Astrocyte of the spinal cord (primary cell): Measurements from ENCODE around the gene HOXB4.

Source experiments
- DNase-seq: peaks from one replicate; pipeline ENCODE4 v3.0.0; 2011; ENCODE audit warnings: low read depth, low spot score
- H3K4me3 ChIP-seq: 2 replicates; pipeline ENCODE4 v1.5.1; 2011; ENCODE audit warnings: low read depth, mild to moderate bottlenecking, low read length, moderate library complexity
- in situ Hi-C: cut with HindIII; loops from 2 replicates; pipeline ENCODE4 v1.10.0; 2017; ENCODE audit warnings: low sequenced_read_pairs
- TF ChIP-seq, protein P1 (sequence below): IDR thresholded peaks from 2 replicates; pipeline ENCODE4 v1.5.1; 2012; ENCODE audit warnings: low read depth, mild to moderate bottlenecking, low read length, inconsistent platforms

Gene HOXB4

DNA sequence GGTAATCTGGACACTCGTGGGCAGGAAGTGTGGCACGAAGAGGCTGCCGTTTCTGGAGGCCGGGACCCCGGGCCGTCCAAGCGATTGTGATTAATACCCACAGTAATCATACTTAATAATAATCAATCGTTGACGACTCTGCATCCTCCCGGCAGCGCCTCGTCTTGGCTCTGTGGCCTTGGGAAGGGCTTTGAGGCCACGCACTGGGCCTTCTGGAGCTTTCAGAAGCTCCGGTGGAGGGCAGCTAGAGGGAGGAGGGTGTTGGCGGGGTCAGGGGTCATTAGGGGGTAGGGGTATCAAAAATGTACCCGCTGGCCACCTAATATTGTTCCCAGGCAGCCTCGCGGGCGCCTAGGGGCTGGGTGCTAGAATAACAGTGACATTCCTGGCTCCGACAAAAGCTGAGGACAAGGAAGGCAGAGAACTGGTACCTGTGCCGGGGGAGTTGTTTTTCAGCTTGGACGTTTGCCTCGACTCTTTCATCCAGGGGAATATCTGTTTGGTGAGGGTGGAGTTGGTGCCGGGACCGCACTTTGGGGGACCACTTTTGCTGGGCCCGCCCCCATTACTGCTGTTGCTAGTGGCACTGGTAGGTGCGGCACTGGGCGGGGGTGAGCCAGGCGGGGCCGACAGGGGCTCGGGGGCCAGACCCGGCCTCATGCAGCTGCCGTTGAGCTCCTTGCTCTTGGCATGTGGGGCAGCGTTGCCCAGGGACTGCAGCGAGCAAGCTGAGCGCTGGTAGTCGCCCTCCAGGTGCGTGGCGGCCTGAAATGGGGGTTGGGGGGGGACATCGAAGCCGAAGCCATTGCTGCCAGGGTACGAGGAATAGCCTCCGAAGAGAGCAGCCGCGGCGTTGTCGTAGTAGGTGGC lies 26.3 kb downstream of the HOXB4 start:
- in situ Hi-C loops: no loop called here
- peak overlapping the region; percentile 16 for H3K4me3 ChIP-seq
- DNase-seq: peak; percentile 56
- TF ChIP-seq, protein P1, sequence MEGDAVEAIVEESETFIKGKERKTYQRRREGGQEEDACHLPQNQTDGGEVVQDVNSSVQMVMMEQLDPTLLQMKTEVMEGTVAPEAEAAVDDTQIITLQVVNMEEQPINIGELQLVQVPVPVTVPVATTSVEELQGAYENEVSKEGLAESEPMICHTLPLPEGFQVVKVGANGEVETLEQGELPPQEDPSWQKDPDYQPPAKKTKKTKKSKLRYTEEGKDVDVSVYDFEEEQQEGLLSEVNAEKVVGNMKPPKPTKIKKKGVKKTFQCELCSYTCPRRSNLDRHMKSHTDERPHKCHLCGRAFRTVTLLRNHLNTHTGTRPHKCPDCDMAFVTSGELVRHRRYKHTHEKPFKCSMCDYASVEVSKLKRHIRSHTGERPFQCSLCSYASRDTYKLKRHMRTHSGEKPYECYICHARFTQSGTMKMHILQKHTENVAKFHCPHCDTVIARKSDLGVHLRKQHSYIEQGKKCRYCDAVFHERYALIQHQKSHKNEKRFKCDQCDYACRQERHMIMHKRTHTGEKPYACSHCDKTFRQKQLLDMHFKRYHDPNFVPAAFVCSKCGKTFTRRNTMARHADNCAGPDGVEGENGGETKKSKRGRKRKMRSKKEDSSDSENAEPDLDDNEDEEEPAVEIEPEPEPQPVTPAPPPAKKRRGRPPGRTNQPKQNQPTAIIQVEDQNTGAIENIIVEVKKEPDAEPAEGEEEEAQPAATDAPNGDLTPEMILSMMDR: peak; percentile 0

DNA sequence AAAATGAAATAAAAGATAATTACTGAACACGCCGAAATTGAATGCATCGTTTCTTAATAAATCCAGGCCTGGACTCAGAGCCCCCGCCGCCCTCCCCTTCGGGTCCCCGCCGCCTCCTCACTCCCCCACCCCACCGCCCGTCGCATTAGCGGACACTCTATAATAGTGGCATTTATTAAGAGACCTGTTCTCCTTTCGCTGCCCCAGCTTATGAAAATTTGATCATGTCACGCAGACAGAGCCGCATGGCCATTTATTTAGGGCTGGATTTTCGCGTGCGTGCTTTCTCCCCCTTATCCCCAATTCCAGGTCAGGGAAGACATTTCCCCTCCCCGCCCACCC lies 27.0 kb downstream of the HOXB4 start:
- in situ Hi-C loops: no loop called here
- peak; percentile 52 for DNase-seq
- TF ChIP-seq, protein P1: no peak
- H3K4me3 ChIP-seq: peak overlapping the region; percentile 16

DNA sequence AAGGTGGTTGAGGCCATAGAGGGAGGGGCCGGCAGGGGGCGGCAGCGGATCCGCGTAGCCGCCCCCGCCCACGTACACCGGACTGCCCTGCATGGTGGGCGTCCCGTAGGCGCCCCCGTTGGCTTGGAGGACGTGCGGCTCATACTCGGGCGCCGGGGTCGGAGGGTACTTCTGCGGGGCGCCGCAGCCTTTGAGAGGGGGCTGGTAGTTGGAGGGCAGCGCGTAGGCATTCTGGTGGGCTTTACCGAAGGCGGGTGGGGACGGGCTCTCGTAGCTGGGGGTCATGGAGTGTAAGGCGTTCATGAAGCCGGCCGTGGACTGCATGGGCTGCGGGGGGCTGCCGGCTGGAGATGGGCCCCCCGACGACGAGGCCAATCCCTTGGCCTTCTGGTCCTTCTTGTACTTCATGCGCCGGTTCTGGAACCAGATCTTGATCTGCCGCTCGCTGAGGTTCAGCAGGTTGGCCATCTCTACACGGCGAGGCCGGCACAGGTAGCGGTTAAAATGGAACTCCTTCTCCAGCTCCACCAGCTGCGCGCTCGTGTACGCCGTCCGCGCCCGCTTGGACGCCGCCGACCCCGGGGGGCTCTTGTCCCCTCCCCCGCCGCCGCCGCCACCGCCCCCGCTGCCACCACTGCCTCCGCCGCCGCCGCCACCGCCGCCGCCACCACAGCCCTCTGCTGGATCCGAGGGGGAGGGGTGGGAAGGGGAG lies 27.5 kb downstream of the HOXB4 start:
- peak overlapping the region; percentile 16 for H3K4me3 ChIP-seq
- DNase-seq: peak; percentile 43
- in situ Hi-C loops: no loop called here
- TF ChIP-seq, protein P1: peak; percentile 52

DNA sequence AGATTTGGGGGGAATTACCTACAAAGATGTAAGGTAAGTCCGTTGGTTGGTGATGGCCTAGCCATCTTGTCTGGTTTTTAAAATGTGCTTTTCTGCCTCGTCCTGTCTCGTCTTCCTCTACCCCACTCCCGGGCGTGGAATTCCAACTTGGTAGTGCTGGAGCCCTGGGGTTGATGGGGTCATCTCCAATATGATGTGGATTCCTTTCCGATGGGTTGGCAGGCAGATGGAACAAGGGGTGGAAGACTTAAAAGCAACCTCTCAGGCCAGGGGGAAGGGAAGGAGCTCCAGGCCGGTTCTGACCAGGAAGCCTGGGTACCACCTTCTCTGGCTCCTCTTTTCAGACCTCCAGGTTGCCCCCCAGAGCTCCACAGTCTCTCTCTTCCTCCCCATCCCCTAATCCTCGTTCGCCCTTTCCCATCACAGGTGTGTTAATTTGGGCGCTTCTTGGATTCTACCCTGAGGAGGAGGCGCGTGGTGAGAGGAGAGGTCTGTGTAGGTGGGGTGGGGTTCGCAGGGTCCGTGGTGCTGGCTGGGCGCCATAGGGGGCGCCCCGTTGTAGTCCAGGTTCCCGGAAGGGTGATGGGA lies 28.1 kb downstream of the HOXB4 start:
- DNase-seq: peak; percentile 59
- peak overlapping the region; percentile 16 for H3K4me3 ChIP-seq
- in situ Hi-C loops: no loop called here

DNA sequence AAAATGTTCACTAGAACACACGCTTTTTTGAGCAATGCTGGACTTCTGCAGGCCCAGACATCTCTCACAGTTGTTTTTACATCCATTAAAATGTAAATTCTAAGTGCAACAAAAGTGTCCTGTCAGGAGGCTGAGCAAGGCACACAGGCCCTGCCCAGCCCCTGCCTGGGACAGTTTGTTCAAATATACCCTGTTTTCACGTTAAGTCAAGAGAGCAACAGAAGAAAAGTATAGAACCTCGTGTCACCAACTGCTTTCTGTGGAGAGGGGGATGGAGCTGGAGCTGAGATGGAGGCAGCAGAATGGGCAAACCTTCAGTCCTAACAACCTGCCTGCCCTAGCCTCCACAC lies 28.9 kb downstream of the HOXB4 start:
- peak; percentile 43 for DNase-seq
- in situ Hi-C loops: no loop called here
- H3K4me3 ChIP-seq: no peak overlapping the region
- TF ChIP-seq, protein P1: no peak

More for the DNA sequence above, 28.1 kb downstream of the HOXB4 start:
- TF ChIP-seq, protein P1: no peak

DNA sequence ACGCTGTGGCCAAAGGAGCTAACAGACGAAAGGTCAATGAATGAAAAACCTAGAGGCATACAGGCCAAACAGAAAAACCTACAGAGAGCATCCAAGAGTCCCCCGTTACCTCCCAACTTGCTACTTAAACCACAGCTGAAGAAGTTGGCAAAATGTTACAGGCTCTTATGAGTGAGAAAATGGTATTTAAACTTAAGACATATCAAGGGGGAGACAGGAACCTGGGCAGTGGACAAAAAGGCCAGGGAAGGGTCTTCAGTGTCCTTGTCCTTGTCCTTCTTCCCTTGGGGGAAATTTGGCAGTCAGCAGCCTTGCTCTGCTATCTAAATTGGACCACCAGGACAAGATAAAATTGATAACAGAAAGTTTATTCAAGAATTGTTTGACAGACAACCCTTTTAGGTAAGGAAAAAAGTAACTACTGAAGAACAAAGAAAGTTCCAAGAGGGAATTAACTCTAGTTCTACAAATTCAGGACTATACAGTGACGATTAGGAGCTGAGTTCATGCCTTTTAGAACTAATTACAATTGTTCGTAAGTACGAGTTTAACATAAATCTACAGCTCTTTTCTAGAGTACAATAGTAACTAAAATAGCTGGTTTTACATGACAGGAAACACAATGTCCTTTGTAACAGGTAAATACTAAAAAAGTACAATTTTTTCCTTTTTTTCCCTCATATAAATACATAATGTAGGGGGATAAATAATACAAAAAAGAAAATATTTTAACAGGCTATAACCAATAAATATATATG lies 29.4 kb downstream of the HOXB4 start:
- no peak for DNase-seq
- TF ChIP-seq, protein P1: no peak
- no peak overlapping the region for H3K4me3 ChIP-seq
- in situ Hi-C loops: no loop called here
